H9 (cell line): Measurements from ENCODE around the gene PARD3. TPM values are rescaled to one million over a fixed set of nuclear protein-coding genes. Genes with fewer than 3 reads are reported as not detected.

ENCODE experiments used
- DNase-seq: peaks from one replicate; pipeline ENCODE4 v3.0.0-alpha.2; 2017
- H2AFZ ChIP-seq: one replicate; pipeline ENCODE4 v1.6.1; 2013; ENCODE audit warnings: mild to moderate bottlenecking, low read length, control low read depth, moderate library complexity
- H2AK5ac ChIP-seq: 2 replicates; pipeline ENCODE4 v1.6.1; 2013; ENCODE audit warnings: low read length, control low read depth, mixed read lengths; ENCODE audit not compliant: insufficient read length
- H2BK120ac ChIP-seq: one replicate; pipeline ENCODE4 v1.6.1; 2013; ENCODE audit warnings: low read depth, mild to moderate bottlenecking, low read length, control low read depth, inconsistent platforms; ENCODE audit not compliant: poor library complexity, severe bottlenecking
- H2BK12ac ChIP-seq: 2 replicates; pipeline ENCODE4 v1.6.1; 2013; ENCODE audit warnings: low read length, control low read depth, mixed read lengths, low read depth; ENCODE audit not compliant: insufficient read length
- H2BK15ac ChIP-seq: 2 replicates; pipeline ENCODE4 v1.6.1; 2013; ENCODE audit warnings: low read depth, low read length, control low read depth
- H2BK20ac ChIP-seq: one replicate; pipeline ENCODE4 v1.6.1; 2013; ENCODE audit warnings: low read depth, mild to moderate bottlenecking, low read length, control low read depth, inconsistent platforms; ENCODE audit not compliant: poor library complexity, severe bottlenecking
- H2BK5ac ChIP-seq: 2 replicates; pipeline ENCODE4 v1.6.1; 2013; ENCODE audit warnings: low read length, control low read depth, mixed read lengths; ENCODE audit not compliant: insufficient read length
- H3K14ac ChIP-seq: 2 replicates; pipeline ENCODE4 v1.6.1; 2013; ENCODE audit warnings: low read length, control low read depth; ENCODE audit not compliant: insufficient read depth
- H3K18ac ChIP-seq: 2 replicates; pipeline ENCODE4 v1.6.1; 2013; ENCODE audit warnings: low read depth, mild to moderate bottlenecking, mixed read lengths, low read length, control low read depth; ENCODE audit not compliant: insufficient read length
- H3K23ac ChIP-seq: 2 replicates; pipeline ENCODE4 v1.6.1; 2013; ENCODE audit warnings: low read length, control low read depth, mixed read lengths, low read depth; ENCODE audit not compliant: insufficient read length
- H3K23me2 ChIP-seq: 2 replicates; pipeline ENCODE4 v1.6.1; 2013; ENCODE audit warnings: low read depth, mild to moderate bottlenecking, mixed read lengths, low read length, control low read depth; ENCODE audit not compliant: insufficient read length, poor library complexity, severe bottlenecking
- H3K27ac ChIP-seq: 2 replicates; pipeline ENCODE4 v1.5.1; 2013; ENCODE audit warnings: low read length, control low read depth, mixed read lengths, low read depth; ENCODE audit not compliant: insufficient read length
- H3K27me3 ChIP-seq: 2 replicates; pipeline ENCODE4 v1.6.1; 2013; ENCODE audit warnings: low read length, control low read depth, inconsistent platforms; ENCODE audit not compliant: insufficient read depth
- H3K4ac ChIP-seq: 2 replicates; pipeline ENCODE4 v1.6.1; 2013; ENCODE audit warnings: low read depth, mild to moderate bottlenecking, control low read depth, inconsistent platforms, low read length, moderate library complexity
- H3K4me1 ChIP-seq: 2 replicates; pipeline ENCODE4 v1.6.1; 2013; ENCODE audit warnings: low read length, control low read depth, inconsistent platforms; ENCODE audit not compliant: insufficient read depth
- H3K4me2 ChIP-seq: 2 replicates; pipeline ENCODE4 v1.6.1; 2013; ENCODE audit warnings: low read length, control low read depth, mixed read lengths; ENCODE audit not compliant: insufficient read length, insufficient read depth
- H3K56ac ChIP-seq: 2 replicates; pipeline ENCODE4 v1.6.1; 2013; ENCODE audit warnings: low read depth, mild to moderate bottlenecking, mixed read lengths, low read length, control low read depth; ENCODE audit not compliant: insufficient read length
- H3K79me1 ChIP-seq: 2 replicates; pipeline ENCODE4 v1.6.1; 2013; ENCODE audit warnings: low read depth, mild to moderate bottlenecking, moderate library complexity, low read length, control low read depth, inconsistent platforms; ENCODE audit not compliant: insufficient read depth, poor library complexity, severe bottlenecking
- H3K79me2 ChIP-seq: 2 replicates; pipeline ENCODE4 v1.6.1; 2013; ENCODE audit warnings: low read length, control low read depth, inconsistent platforms; ENCODE audit not compliant: insufficient read depth
- H3K9ac ChIP-seq: 2 replicates; pipeline ENCODE4 v1.6.1; 2013; ENCODE audit warnings: low read length, control low read depth, mixed read lengths; ENCODE audit not compliant: insufficient read length; ENCODE audit errors: extremely low read depth
- H3K9me3 ChIP-seq: one replicate; pipeline ENCODE4 v1.6.1; 2013; ENCODE audit warnings: low read depth, low read length, inconsistent platforms; ENCODE audit not compliant: control insufficient read depth
- H3T11ph ChIP-seq: one replicate; pipeline ENCODE4 v1.6.1; 2013; ENCODE audit warnings: mild to moderate bottlenecking, low read length, control low read depth, inconsistent platforms
- H4K20me1 ChIP-seq: one replicate; pipeline ENCODE4 v1.6.1; 2013; ENCODE audit not compliant: control insufficient read depth, insufficient read length, insufficient read depth
- H4K5ac ChIP-seq: 2 replicates; pipeline ENCODE4 v1.6.1; 2013; ENCODE audit warnings: low read depth, mild to moderate bottlenecking, mixed read lengths, low read length, control low read depth; ENCODE audit not compliant: insufficient read length
- H4K8ac ChIP-seq: replicated peaks from 2 replicates; pipeline ENCODE4 v1.6.1; 2013; ENCODE audit warnings: low read length, control low read depth, mixed read lengths, low read depth; ENCODE audit not compliant: insufficient read length
- H4K91ac ChIP-seq: 2 replicates; pipeline ENCODE4 v1.6.1; 2013; ENCODE audit warnings: low read depth, mild to moderate bottlenecking, moderate library complexity, mixed read lengths, low read length, control low read depth; ENCODE audit not compliant: insufficient read length
- H3K27ac Mint-ChIP-seq, 3 experiments: 2 replicates in 2 of 3; 3 replicates in 1 of 3; pipeline ENCODE4 v1.8.0; 2020 to 2021; ENCODE audit warnings: mixed read lengths in 3 of 3, mild to moderate bottlenecking in 1 of 3, moderate library complexity in 1 of 3
- H3K27me3 Mint-ChIP-seq: 2 replicates; pipeline ENCODE4 v1.8.0; 2021; ENCODE audit warnings: low read depth, mild to moderate bottlenecking, moderate library complexity, mixed read lengths
- H3K36me3 Mint-ChIP-seq, 3 experiments: 2 replicates in 2 of 3; 3 replicates in 1 of 3; pipeline ENCODE4 v1.8.0; 2020 to 2021; ENCODE audit warnings: low read depth in 3 of 3, mixed read lengths in 3 of 3; ENCODE audit not compliant: insufficient read depth in 1 of 3
- H3K4me1 Mint-ChIP-seq, 2 experiments: 2 replicates each; pipeline ENCODE4 v1.8.0; 2020; ENCODE audit warnings: mixed read lengths in 2 of 2
- H3K4me3 Mint-ChIP-seq, 2 experiments: 2 replicates in 1 of 2; 3 replicates in 1 of 2; pipeline ENCODE4 v1.8.0; 2020 to 2021; ENCODE audit warnings: mild to moderate bottlenecking in 2 of 2, mixed read lengths in 2 of 2, moderate library complexity in 1 of 2
- H3K9me3 Mint-ChIP-seq, 2 experiments: 2 replicates in 1 of 2; 3 replicates in 1 of 2; pipeline ENCODE4 v1.8.0; 2020; ENCODE audit warnings: mild to moderate bottlenecking in 2 of 2, mixed read lengths in 2 of 2, moderate library complexity in 1 of 2
- CTCF ChIP-seq: fragments of 200-600 bp; sonication (generic); conservative IDR thresholded peaks from 3 replicates; pipeline ENCODE4 v1.8.0; 2021; ENCODE audit warnings: antibody characterized with exemption, mild to moderate bottlenecking
- WGBS: extraction: QIAGEN DNeasy Blood & Tissue Kit; methylation state at CpG from one replicate; pipeline ENCODE4 v1.1.7; 2013; ENCODE audit warnings: missing lambda C conversion rate, low lambda C conversion rate, mixed read lengths; ENCODE audit not compliant: insufficient read length; ENCODE audit errors: extremely low coverage; 5-methylcytosine and 5-hydroxymethylcytosine counted together
- total RNA-seq: library from RNA; stranded (reverse); gene quantifications from 2 replicates; pipeline ENCODE4 v1.2.1, GENCODE V29; 2021

The PARD3 gene
- total RNA-seq, 1 experiment from 2014 or later, result 44.7 TPM

- H3K79me2 ChIP-seq, result peaks cover 29% of the 10 kb centered on the region; the same call in 1 of the 2 replicates
- WGBS, result no CpG with 5 or more reads among the region's 4 CpGs
- no peak overlapping the region for H4K8ac ChIP-seq
- no peaks in the 10 kb centered on the region for H4K20me1 ChIP-seq
- H3K56ac ChIP-seq, result no peak overlapping the region
- H3T11ph ChIP-seq, result no peak overlapping the region
- Mint-ChIP-seq H3K27ac (0 out of 7 replicates have a peak overlapping the region, but pooled peaks of 1 of the 3 experiments have one; percentile 5), H3K4me1 (peaks cover 16 to 27% of the 10 kb centered on the region in 2 experiments), H3K27me3 (no peaks in the 10 kb centered on the region), H3K9me3 (no peaks in the 10 kb centered on the region; a peak in 1 of 5 replicates), H3K4me3 (no peak overlapping the region), H3K36me3 (no peaks in the 10 kb centered on the region)
- H3K9me3 ChIP-seq, result no peaks in the 10 kb centered on the region
- H2BK15ac ChIP-seq, result no peak overlapping the region
- H3K4ac ChIP-seq, result no peak overlapping the region
- no peak overlapping the region for H4K5ac ChIP-seq
- no peak overlapping the region for H3K9ac ChIP-seq
- no peak overlapping the region for H2BK20ac ChIP-seq
- peaks cover 16% of the 10 kb centered on the region for H3K79me1 ChIP-seq
- no peak overlapping the region for H2BK120ac ChIP-seq
- H3K4me1 ChIP-seq, result peaks cover 7% of the 10 kb centered on the region
- H3K23me2 ChIP-seq, result no peaks in the 10 kb centered on the region
- no peak overlapping the region for H3K23ac ChIP-seq
- no peak for DNase-seq
- H2AK5ac ChIP-seq, result no peak overlapping the region
- H3K27me3 ChIP-seq, result no peaks in the 10 kb centered on the region
- no peak for TF ChIP-seq CTCF
- H3K18ac ChIP-seq, result no peak overlapping the region
- no peak overlapping the region for H4K91ac ChIP-seq
- H2BK12ac ChIP-seq, result no peak overlapping the region
- H3K4me2 ChIP-seq, result no peak overlapping the region
- H2AFZ ChIP-seq, result no peak overlapping the region
- H3K27ac ChIP-seq, result no peak overlapping the region
- H3K14ac ChIP-seq, result no peak overlapping the region
- no peak overlapping the region for H2BK5ac ChIP-seq
These were observed 104.7 kb downstream of the PARD3 start for GRCh38 chr10:34710391-34710751.
